CD1c-positive myeloid dendritic cell (primary cell): Measurements from ENCODE around the gene NFIA.
"Not testable (repeated sequence)": the region's sequence is repeated elsewhere in the genome, so short reads cannot be mapped to it uniquely, and the experiment has no call there.

Experiments
- DNase-seq: peaks from one replicate; pipeline ENCODE4 v3.0.0-alpha.2; 2016; ENCODE audit errors: extremely low spot score

Gene NFIA

DNA sequence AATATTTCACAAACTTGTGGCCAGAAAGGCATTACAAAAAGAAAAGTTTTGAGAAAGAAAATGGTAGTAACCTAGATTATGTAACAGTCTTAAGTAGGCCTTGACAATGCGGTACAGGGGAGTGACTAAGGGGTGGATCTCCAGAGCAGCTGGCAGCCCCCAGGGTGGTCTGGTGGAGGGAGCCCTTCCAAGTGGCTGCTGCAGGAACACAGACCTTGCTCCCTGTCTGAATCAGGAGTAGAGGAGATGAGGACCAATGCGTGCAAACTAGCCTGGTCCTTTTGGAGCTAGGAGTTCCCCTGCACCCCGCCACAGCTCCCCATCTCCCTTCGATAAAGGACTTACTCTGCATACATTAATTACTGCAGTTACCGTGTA is 189.0 kb downstream of the NFIA start:
- no peak for DNase-seq

DNA sequence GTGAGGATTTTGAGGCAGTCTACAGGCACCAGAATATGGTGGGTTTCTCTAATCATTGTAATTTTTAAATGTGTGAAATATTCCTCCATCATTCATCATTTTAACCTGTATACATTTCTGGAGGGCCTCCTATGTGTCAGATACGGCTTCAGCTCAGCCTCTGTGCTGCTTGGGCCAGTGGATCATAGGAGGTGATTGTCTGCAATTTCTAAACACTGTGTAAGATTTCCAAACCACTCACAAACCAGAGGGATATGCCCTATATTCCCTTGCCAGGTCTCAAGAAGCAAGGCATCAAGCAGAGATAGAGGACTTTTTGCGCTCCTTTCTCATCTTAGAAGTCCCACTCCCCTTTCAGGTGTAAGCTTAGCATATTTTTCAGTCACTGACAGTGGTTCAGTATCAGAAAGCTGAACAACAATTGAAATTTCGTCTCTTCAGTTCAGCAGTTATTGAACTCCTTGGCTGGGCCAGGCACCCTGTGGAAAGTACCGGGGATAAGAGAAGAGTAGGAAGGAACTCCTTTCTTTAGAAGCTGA is 190.9 kb downstream of the NFIA start:
- DNase-seq, result no peak

DNA sequence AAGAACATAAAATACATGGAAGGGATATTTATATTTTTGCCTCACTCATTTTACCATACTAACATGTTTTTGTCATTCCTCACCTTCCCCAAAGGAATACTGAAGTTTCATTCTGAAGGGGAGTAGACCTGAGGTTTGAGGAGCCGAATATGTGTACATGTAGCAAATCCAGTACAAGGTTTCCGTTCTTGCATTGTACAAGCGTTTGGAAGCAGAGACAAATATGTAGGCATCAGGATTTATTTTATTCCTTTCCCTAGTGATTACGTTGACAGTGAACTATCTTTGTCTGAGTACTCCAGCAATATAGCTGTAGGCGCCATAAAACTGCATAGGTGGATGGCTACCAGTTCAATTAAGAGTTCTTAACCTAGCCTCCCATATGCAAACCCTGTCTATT is 191.5 kb downstream of the NFIA start:
- no peak for DNase-seq

DNA sequence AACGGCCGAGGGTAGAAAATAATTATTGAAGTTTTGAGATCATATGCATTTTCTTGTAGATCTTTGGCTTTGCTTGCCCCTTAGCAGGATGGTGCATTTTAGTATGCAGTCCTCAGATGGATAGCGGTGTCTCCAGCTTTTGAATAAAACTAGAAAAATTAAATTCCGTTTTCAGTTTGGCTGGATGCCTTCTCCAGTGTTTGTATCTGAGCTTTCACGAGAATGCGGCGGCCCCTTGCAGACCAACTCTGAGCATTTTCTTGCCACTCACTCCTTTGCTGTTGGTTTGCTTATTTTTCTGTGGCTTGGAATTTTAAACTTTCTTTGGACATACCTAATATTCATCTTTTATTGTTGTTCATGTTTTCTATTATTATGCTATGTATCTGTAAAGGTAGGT is 192.6 kb downstream of the NFIA start:
- no peak for DNase-seq

DNA sequence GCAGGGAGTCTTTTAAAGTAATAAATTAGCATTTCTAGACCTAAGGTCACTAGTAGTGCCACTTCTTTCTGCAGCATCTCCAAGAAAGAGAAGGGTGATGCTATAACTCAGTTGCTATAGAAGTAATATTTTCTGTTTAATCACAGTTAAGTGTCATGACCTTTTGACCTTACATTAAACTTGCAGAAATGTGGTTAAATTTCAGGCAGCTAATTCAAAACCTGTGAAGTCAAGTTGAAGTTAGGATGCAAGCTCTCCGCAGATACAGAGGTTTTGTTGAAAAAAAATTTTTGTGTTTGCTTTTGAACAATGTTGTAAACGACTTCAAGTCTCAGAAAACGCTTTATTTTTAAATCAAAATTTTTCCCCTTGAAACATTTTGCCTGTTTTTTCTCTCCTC is 193.9 kb downstream of the NFIA start:
- no peak for DNase-seq

DNA sequence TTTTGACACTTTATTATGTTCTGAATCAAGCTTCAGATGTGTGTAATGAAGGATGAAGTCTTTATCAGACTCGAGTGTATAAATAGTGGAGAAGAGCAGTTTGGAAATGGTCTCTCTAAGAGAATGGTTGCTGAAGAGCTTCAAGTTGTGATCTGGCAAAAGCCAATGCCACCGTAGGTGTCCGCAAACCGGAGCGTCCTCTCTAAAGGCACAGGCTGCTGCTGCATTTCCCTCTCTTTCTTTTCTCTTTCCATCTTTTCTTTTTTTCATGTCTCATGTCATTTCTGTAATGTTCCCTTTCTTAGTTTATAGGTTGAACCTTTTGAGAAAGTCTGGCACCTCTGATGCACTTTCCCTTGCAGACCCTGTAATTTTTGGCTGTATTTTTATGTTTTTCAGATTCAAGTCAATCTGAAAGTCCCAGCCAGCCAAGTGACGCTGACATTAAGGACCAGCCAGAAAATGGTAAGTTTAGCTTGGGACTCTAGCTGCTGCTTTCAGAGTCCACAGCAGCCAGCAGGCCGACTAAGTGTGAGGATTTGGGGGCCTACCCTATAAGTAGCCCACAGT is 194.8 kb downstream of the NFIA start:
- DNase-seq, result no peak

DNA sequence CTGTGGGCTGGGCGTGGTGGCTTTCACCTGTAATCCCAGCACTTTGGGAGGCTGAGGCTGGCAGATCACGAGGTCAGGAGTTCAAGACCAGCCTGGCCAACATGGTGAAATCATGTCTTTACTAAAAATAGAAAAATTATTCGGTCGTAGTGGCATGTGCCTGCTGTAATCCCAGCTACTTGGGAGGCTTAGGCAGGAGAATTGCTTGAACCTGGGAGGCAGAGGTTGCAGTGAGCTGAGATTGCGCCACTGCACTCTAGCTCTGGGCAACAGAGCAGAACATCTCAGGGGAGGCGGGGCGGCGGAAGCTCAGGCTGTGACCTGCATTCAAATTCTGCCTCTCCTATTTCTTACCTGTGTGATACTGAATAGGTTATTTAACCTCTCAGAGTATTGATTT is 196.1 kb downstream of the NFIA start:
- not testable (repeated sequence) for DNase-seq

DNA sequence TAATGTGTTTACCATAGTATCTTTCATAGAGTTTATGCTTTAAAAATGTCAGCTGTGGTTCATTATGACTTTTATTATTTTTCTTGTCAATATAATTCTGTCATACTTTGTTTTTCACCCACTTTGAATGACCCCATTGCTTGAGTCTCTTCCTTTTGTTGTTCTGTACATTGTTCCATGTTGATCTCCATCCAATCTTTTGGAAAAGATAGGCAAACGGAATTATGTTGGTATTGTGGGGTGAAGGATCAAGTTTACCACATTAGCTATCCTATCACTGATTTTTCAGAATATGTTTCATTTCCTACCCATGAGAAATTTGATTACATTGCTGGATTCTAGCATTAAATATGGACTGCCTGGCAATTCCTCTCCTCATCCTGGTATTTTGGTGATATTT is 196.6 kb downstream of the NFIA start:
- no peak for DNase-seq

DNA sequence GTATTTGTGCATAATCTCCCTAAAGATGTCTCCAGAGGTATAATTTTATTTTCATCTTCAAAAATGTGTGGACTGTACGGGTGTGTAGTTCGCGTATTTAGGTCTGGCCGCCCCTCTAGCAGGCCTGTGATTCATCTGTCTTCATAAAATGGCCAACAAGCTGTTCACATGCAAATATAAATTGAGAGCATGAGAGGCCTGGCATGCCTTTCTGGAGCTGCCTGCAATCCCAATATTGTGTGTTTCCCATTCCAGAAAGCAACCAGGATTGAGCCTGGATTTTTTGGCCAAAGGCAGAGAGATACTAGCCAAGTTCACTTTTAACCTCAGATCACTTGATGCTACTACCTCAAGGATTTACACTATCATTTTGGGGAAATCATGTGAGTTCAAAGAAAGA is 197.2 kb downstream of the NFIA start:
- no peak for DNase-seq

DNA sequence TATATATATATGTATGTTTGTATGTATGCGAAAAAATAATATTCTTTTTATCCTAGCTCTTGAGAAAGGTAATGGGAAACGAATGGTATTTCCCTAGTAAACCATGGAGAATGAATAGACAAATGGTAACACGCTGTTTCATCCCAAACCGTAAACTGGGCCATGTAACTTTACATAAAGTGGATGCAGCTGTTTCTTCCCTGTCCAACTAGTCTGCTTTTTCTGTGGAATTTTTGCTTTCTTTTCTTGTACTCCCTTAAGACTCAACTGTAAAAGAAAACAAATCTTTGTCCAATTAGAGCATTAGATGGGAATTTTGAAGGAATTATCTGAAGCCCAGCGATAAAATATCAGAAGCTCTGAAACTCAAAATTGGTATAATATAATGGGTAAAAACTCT is 198.1 kb downstream of the NFIA start:
- DNase-seq, result no peak

DNA sequence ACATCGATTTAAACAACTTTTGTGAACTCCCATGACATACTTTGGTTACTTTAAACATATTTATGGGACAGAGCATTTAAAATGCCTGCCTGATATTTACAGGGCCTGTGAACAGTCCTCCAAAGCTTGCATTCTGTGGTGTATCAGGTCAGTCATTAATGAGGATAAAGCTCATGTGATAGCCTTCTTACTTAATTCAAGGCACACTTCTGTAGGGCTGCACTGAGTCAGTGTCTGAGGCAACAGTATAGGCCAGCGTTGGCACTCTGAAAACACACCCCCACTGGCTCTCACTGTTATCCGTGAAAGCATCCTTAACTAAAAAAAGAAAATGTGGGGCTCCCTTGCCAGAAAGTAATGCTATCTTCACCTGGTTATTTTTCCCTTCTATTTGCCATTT is 200.0 kb downstream of the NFIA start:
- DNase-seq, result no peak

DNA sequence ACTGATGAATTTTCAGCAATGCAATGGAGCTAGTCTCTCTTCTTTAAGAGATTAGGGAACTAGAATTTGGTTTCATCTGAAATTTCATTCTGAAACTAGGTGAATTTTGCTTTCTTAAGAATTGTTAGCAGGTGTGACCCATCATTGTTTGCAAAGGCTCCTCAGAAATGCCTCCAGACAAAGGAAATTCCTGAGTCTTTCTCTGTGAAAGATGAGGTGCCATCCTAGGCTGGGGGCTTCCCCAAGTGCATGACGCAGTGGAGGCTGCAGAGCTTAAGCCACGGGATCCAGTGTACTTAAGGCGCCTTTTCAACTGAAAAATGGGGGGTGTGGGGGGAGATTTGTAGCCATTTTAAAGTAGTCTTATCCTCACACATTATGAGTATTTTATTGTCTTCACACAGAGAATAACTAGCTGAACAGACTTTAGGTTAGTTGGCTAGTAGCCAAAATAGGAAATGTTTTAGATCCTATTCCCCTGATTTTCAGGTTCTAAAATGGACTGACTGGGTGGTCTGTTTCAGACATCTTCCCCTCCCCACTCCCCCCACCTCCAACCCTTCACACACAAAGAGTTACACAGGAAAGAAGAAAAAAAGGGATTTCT is 202.0 kb downstream of the NFIA start:
- no peak for DNase-seq

DNA sequence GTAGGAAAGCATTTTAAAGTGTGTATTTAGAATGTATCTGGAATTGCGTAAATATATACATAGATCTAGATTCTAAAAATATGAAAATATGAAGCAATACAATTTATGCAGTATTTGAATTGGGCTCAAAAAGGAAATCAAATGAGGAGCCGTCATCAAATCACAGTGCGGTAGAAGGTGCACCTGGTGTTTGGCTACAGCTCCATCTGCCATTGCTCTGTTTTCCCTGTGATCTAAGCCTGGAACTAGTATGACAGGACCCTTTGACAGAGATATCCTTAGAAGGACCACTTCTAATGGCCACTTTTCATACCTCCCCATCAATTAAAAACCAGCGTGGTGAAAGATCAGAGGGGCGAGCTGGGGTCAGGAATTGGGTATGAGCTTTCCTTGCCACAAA is 202.6 kb downstream of the NFIA start:
- no peak for DNase-seq

DNA sequence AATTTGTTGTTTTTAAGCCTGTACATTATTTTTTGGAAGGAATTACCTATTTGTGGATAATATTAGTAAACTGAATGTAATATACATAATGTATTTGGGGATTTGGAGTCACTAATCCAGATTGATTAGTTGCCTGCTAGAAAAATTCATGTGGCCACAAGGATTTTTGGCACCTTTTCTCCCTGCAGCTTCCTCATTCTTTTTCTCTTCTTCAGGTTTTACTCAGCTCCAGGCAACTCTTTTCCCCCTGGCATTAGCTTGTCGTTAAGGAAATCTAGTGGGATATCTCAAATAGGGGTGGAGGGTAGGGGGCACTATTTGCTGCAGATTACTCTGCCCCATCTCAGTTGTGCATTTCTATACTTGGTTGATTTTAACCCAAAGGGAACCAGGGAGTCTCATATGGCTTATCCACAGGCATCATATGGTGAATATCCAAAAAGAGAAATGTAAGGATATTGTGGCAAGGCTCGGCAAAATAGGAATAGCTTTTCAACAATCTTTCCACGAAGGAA is 203.1 kb downstream of the NFIA start:
- DNase-seq, result no peak

DNA sequence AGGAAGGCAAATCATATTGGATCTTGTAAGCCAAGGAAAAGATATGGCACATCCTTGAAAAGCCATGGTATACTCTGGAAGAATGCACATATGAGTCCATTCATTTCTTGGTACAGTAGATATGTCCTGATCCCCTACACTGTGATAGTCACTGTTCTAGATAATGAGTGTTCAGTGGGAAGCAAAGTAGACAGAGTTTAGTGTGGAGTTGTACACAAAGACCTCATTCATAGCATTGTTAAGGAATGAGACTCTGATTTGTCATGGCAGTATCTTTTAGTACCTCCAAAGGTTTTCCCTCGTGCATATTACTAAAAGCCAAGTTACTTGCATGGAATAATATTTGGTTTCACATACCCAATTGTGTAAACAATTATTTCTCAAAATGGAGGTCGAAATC is 204.7 kb downstream of the NFIA start:
- no peak for DNase-seq

DNA sequence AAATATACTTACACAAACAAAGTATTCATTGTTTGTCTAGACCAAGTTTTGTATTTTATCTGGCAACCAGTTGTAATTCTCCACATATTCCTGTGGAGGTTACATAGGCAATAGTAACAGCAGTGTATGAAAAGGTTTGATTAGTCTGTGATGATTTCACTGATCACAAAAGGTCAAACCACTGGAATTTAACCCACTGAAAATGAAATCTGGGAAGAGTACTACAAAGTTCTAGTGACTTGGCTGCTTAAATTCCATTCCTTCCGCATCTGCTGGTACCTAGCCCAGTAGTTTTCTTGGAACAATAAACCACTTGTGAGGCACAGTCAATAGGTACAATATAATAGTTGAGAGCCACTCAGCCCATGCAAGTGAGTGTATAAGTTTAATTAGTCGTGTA is 205.4 kb downstream of the NFIA start:
- no peak for DNase-seq

DNA sequence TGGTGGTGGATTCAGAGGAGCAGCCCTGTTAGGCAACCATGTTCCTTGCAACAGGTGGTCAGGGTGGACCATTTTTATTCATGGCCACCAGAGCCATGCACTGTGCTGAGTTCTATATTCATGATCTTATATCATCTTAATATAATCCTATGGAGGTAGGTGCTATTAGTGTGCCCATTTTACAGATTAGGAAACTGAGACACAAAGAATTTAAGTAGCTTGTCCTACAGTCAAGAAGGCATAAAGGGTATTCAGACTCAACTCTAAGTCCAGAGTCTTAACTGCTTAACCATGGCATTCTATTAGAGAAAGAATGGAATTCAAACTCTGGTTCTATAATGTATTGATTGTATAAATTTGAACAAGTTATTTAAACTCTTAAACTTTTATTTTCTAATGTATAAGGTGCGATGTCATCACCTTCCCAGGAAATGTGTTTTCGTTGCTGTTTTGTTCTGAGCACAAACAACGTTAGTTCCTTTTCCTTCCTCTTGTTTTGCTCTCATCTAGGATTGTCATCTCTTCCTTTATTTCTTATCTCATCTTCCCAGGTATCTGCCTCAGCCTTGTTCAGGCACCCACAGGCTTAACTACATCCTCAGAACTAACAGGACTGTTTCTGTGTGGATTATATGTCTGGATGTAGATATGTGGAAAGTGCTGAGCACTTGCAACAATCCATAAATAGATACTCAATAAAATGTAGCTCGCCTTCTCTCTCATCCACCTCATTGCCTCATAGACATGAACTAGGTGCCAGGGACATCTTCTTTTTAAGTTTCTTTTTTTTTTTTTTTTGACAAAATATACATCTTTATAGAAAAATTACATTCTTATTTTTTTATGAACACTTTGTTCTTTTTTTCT is 207.1 kb downstream of the NFIA start:
- no peak for DNase-seq

DNA sequence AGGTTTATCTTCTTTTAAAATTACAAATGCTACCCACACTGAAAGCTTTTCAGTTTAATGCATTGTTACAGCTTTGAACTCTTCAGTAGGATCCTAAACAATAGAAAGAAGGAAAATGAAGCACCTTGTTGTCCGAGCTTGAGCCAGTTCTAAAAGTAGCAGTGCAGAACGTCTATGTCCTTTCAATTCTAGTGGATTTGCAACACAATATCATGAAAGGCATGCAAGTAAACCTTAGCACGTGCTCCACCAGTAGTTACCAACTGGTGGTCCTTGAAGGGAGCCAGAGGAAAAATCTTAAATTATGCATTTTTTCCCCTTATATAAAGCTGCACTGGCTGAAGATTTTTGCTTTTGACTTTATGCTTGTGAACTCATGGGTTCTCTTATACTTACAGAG is 208.2 kb downstream of the NFIA start:
- DNase-seq, result no peak

DNA sequence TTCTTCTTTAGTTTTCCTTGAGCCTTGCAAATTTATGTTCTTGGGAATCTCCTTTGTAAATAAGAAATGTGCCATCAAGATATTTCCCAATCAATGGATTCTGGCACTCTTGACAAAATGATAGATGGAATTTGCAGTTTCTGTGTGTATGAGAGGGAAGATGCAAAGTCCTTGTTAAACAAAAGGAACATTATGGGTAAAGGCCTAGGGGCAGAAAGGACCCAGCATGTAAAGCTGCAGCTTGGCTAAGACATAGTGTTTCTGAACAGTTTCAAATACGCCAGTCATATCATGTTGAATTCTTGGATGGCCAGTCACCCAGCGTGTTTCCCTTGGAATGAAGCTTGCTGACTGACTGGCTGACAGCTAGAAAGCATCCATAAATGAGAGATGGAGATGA is 210.8 kb downstream of the NFIA start:
- no peak for DNase-seq

DNA sequence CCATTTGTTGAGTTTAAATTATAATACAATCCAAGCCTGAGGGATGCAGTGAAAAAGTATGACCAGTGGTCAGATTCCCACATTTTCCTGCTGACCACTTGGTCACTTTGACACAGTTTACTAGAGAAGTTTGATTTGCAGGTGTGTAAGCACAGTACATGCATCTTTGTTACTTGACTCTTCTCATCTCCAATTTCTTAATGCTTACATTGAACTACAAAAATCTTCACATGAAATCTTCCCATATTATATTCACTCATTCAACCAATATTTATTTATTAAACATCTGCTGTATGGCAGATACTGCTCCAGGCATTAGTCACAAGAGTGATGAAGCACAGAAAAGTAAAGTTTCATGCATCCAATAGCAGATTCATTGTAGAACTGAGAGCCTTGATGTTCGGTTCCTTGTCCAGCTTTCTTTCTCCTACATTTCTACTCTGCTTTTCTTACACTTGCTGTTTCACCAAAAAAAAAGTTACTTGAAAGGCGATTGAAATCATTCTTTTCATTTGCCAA is 211.7 kb downstream of the NFIA start:
- no peak for DNase-seq

DNA sequence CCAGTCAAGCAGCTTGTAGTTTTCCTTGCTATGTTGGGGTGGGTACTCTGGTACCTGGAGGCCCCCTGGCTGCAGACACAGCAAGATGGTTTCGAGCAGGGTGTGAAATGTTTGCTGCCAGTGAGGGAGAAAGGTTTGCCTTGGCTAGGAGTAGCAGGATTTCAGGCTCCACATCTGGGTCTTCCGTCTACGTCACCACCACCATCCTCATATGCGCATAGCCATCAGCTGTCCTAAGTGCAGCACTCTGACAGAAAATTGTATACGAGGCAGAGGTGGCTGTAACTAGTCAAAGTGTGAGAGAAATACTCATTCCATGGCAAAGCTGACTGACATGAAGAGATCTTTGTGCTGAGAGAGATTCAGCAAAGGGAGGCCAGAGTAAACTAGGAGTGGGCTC is 212.6 kb downstream of the NFIA start:
- DNase-seq, result no peak

DNA sequence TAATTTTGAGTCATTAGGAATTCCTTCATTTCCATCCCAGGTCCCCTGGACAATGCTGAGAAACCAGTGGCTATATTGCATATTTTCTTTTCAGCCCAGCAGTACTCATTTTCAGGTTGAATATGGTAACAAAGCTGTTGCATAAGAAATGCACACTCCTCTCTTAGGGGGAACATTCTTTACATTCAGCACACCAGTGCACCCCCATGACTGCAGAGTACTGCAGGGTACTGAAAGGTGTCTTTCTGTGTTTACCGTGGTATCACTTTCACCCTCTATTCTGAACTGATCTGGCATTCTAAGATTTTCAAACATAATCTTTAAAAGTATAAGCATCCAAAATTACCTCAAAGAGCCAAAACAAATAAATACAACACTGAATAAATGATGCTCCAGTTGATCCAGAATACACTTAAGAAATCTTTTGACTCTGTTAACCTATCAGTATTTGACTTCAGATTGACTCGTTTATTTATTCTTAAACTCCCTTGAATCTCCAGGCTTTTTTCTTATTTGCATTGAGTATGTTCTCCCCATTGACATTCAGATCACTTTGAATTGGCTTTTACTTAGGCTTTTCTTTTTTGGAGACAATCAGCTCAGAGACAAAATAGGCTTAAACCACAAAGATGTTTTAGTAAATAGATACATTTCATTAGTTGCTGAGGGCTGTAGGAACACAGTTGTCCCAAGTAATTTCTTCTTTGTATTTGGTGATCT is 213.6 kb downstream of the NFIA start:
- DNase-seq, result no peak
